Measurements from ENCODE around the gene COPB1. TPM values are rescaled to one million over a fixed set of nuclear protein-coding genes. Genes with fewer than 3 reads are reported as not detected.
"Not testable (repeated sequence)": the region's sequence is repeated elsewhere in the genome, so short reads cannot be mapped to it uniquely, and the experiment has no call there.

COPB1 gene
- total RNA-seq, 4 donors from 2014 or later: 30.7 to 91.9 (median 60.9) TPM

- DNase-seq: no peak
- no peak for TF ChIP-seq POLR2AphosphoS5 (IDR thresholded peaks at IDR 0.05)
- Histone ChIP-seq H3K27ac (peak overlapping the region; percentile 44 to 70 (median 63)), H3K4me3 (no peak overlapping the region), H3K4me1 (peaks cover 0 to 62% (median 21%) of the 10 kb centered on the region in 4 donors), H3K36me3 (no peaks in the 10 kb centered on the region), H3K9me3 (no peaks in the 10 kb centered on the region), H3K27me3 (no peaks in the 10 kb centered on the region)
- WGBS, 2 donors (ENCODE audit: low coverage in 1 of 2): 76 to 82% methylated on average over 3 of the region's 3 CpGs
- intact Hi-C loops (cut with DNase I; ENCODE audit: low total_unique reads) (loop anchor here (10.0 kb wide), 1 partner anchor 236 kb away; no protein-coding TSS in a partner anchor), in situ Hi-C loops (cut with MboI; ENCODE audit: low pct_ligation_motif_present in 1 of 4, low pct_unique_long_range_greater_than_20kb in 1 of 4, low sequenced_read_pairs in 3 of 4) (loop anchor here in 2 of 4 donors (10.0 to 25.0 kb wide), 3 partner anchors 98 to 356 kb away; partner anchors contain the start of genes PDE3B (in 2 of the 2) and CYP2R1 (in 1 of the 2))
Observed at GRCh38 chr11:14538926-14539554, 39.4 kb upstream of the COPB1 start.

- intact Hi-C loops (cut with DNase I; ENCODE audit: low total_unique reads): loop anchor here (10.0 kb wide), 1 partner anchor 236 kb away; no protein-coding TSS in a partner anchor
Observed at GRCh38 chr11:14538271-14538925, 38.8 kb upstream of the COPB1 start.

GRCh38 chr11:14537134-14537599 is 37.6 kb upstream of the COPB1 start:
- peak; percentile 32 for DNase-seq
- peak overlapping the region in 2 of 4 donors; percentile 59 to 70 for H3K27ac ChIP-seq
- WGBS, 2 donors (ENCODE audit: low coverage in 1 of 2): 4 to 8% methylated on average over 5 of the region's 5 CpGs
- H3K4me1 ChIP-seq: peaks cover 0 to 43% (median 11%) of the 10 kb centered on the region in 4 donors
- H3K4me3 ChIP-seq: peak overlapping the region in 1 of 4 donors; percentile 20
- in situ Hi-C loops (cut with MboI; ENCODE audit: low pct_ligation_motif_present in 1 of 4, low pct_unique_long_range_greater_than_20kb in 1 of 4, low sequenced_read_pairs in 3 of 4): loop anchor here in 2 of 4 donors (10.0 to 25.0 kb wide), 3 partner anchors 100 to 358 kb away; partner anchors contain the start of genes PDE3B (in 2 of the 2) and CYP2R1 (in 1 of the 2)
- H3K9me3 ChIP-seq: no peaks in the 10 kb centered on the region
- no peaks in the 10 kb centered on the region for H3K27me3 ChIP-seq
- TF ChIP-seq CTCF (IDR thresholded peaks at IDR 0.05) (peak; percentile 81 to 92 (median 85)), POLR2AphosphoS5 (IDR thresholded peaks at IDR 0.05) (no peak)
- H3K36me3 ChIP-seq: no peaks in the 10 kb centered on the region
- intact Hi-C loops (cut with DNase I; ENCODE audit: low total_unique reads): loop anchor here (10.0 kb wide), 1 partner anchor 238 kb away; no protein-coding TSS in a partner anchor

More at GRCh38 chr11:14538271-14538925, 38.8 kb upstream of the COPB1 start:
- no peaks in the 10 kb centered on the region for H3K36me3 ChIP-seq
- in situ Hi-C loops (cut with MboI; ENCODE audit: low pct_ligation_motif_present in 1 of 4, low pct_unique_long_range_greater_than_20kb in 1 of 4, low sequenced_read_pairs in 3 of 4): loop anchor here in 2 of 4 donors (10.0 to 25.0 kb wide), 3 partner anchors 99 to 356 kb away; partner anchors contain the start of genes PDE3B (in 2 of the 2) and CYP2R1 (in 1 of the 2)
- peak overlapping the region; percentile 28 to 70 (median 63) for H3K27ac ChIP-seq
- no peaks in the 10 kb centered on the region for H3K27me3 ChIP-seq
- DNase-seq: no peak
- H3K9me3 ChIP-seq: no peaks in the 10 kb centered on the region
- peaks cover 0 to 56% (median 18%) of the 10 kb centered on the region in 4 donors for H3K4me1 ChIP-seq
- 48 to 71% methylated on average over 4 to 6 of the region's 6 CpGs for WGBS, 2 donors (ENCODE audit: low coverage in 1 of 2)
- H3K4me3 ChIP-seq: no peak overlapping the region
- TF ChIP-seq POLR2A (IDR thresholded peaks at IDR 0.05) (no peak), POLR2AphosphoS5 (IDR thresholded peaks at IDR 0.05) (no peak), EP300 (IDR thresholded peaks at IDR 0.05; ENCODE audit: low read depth) (no peak), CTCF (IDR thresholded peaks at IDR 0.05) (no peak)

- not testable (repeated sequence) for H3K27ac ChIP-seq, DNase-seq, H3K9me3 ChIP-seq, H3K4me3 ChIP-seq, H3K27me3 ChIP-seq, H3K36me3 ChIP-seq
- 90 to 94% methylated on average over 4 of the region's 4 CpGs for WGBS, 2 donors (ENCODE audit: low coverage in 1 of 2)
- H3K4me1 ChIP-seq: peaks cover 0 to 24% (median 6%) of the 10 kb centered on the region in 4 donors
- in situ Hi-C loops (cut with MboI; ENCODE audit: low pct_ligation_motif_present in 1 of 4, low pct_unique_long_range_greater_than_20kb in 1 of 4, low sequenced_read_pairs in 3 of 4) (loop anchor here in 2 of 4 donors (10.0 to 25.0 kb wide), 3 partner anchors 102 to 360 kb away; partner anchors contain the start of genes PDE3B (in 2 of the 2) and CYP2R1 (in 1 of the 2)), intact Hi-C loops (cut with DNase I; ENCODE audit: low total_unique reads) (loop anchor here (10.0 kb wide), 1 partner anchor 240 kb away; no protein-coding TSS in a partner anchor)
Observed at GRCh38 chr11:14535166-14535565, 35.6 kb upstream of the COPB1 start.

Measured in transverse colon (tissue), 4 donors.